KMS-11 (cell line): ENCODE data around the gene NCKAP5.

Experiments
- H2AFZ ChIP-seq: fragments of 200-600 bp; sonication (generic); 2 replicates; pipeline ENCODE4 v1.6.1; 2016; ENCODE audit warnings: antibody characterized with exemption, mixed run types, low read depth
- H3K27ac ChIP-seq: fragments of 200-600 bp; sonication (generic); 2 replicates; pipeline ENCODE4 v1.6.1; 2016; ENCODE audit warnings: mild to moderate bottlenecking, mixed run types
- H3K27me3 ChIP-seq: fragments of 200-600 bp; sonication (generic); 2 replicates; pipeline ENCODE4 v1.6.1; 2017; ENCODE audit warnings: mild to moderate bottlenecking, low read depth, mixed run types, moderate library complexity; ENCODE audit not compliant: insufficient read depth
- H3K36me3 ChIP-seq: fragments of 200-600 bp; sonication (generic); 2 replicates; pipeline ENCODE4 v1.6.1; 2017; ENCODE audit warnings: mild to moderate bottlenecking, mixed run types; ENCODE audit not compliant: insufficient read depth
- H3K4me1 ChIP-seq: fragments of 200-600 bp; sonication (generic); 2 replicates; pipeline ENCODE4 v1.6.1; 2016; ENCODE audit warnings: mild to moderate bottlenecking, low read depth, mixed run types; ENCODE audit not compliant: poor library complexity, severe bottlenecking
- H3K4me2 ChIP-seq: fragments of 200-600 bp; sonication (generic); 2 replicates; pipeline ENCODE4 v1.7.0; 2016; ENCODE audit warnings: mild to moderate bottlenecking, mixed run types
- H3K4me3 ChIP-seq: fragments of 200-600 bp; sonication (generic); IDR thresholded peaks from 2 replicates; pipeline ENCODE4 v1.6.1; 2017; ENCODE audit warnings: low read depth, low read length, mixed read lengths; ENCODE audit not compliant: insufficient read depth
- H3K79me2 ChIP-seq: fragments of 200-600 bp; sonication (generic); 2 replicates; pipeline ENCODE4 v1.6.1; 2016; ENCODE audit warnings: low read depth, mixed run types; ENCODE audit not compliant: insufficient read depth
- H3K9ac ChIP-seq: fragments of 200-600 bp; sonication (generic); 2 replicates; pipeline ENCODE4 v1.6.1; 2016; ENCODE audit warnings: mild to moderate bottlenecking, mixed run types
- H4K20me1 ChIP-seq: fragments of 200-600 bp; sonication (generic); 2 replicates; pipeline ENCODE4 v1.6.1; 2016; ENCODE audit warnings: mild to moderate bottlenecking, mixed run types; ENCODE audit not compliant: insufficient read depth
- TF ChIP-seq, protein P1 (sequence below): fragments of 200-600 bp; sonication (generic); conservative IDR thresholded peaks from 2 replicates; pipeline ENCODE4 v1.6.1; 2017; ENCODE audit warnings: low read depth, mild to moderate bottlenecking, antibody characterized with exemption, low read length, moderate library complexity, mixed read lengths

NCKAP5 gene

GRCh38 chr2:132670496-132671150 lies 897.6 kb downstream of the NCKAP5 start:
- Histone ChIP-seq H3K4me3 (no peak overlapping the region), H3K9ac (no peak overlapping the region), H3K36me3 (no peaks in the 10 kb centered on the region), H3K27ac (no peak overlapping the region), H3K79me2 (no peaks in the 10 kb centered on the region), H3K4me2 (peak overlapping the region; percentile 21; the same call in 1 of the 2 replicates), H4K20me1 (no peaks in the 10 kb centered on the region), H3K4me1 (no peaks in the 10 kb centered on the region), H3K27me3 (no peaks in the 10 kb centered on the region), H2AFZ (peak overlapping the region; percentile 89)
- TF ChIP-seq, protein P1, sequence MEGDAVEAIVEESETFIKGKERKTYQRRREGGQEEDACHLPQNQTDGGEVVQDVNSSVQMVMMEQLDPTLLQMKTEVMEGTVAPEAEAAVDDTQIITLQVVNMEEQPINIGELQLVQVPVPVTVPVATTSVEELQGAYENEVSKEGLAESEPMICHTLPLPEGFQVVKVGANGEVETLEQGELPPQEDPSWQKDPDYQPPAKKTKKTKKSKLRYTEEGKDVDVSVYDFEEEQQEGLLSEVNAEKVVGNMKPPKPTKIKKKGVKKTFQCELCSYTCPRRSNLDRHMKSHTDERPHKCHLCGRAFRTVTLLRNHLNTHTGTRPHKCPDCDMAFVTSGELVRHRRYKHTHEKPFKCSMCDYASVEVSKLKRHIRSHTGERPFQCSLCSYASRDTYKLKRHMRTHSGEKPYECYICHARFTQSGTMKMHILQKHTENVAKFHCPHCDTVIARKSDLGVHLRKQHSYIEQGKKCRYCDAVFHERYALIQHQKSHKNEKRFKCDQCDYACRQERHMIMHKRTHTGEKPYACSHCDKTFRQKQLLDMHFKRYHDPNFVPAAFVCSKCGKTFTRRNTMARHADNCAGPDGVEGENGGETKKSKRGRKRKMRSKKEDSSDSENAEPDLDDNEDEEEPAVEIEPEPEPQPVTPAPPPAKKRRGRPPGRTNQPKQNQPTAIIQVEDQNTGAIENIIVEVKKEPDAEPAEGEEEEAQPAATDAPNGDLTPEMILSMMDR = no peak

- Histone ChIP-seq H3K9ac (no peak within 1 kb of the TSS), H3K4me1 (no peaks in the 10 kb centered on the region)
These were observed 898.3 kb downstream of the NCKAP5 start, which contains the start of gene LYPD1 for GRCh38 chr2:132669908-132670495. LYPD1 (minus strand) TSS chr2:132670205; CDS start chr2:132669932, 273 bp downstream.

GRCh38 chr2:132668987-132669907 lies 899.0 kb downstream of the NCKAP5 start:
- no peaks in the 10 kb centered on the region for H3K79me2 ChIP-seq
- H2AFZ ChIP-seq = peak overlapping the region; percentile 89
- H3K4me3 ChIP-seq = no peak overlapping the region
- H3K9ac ChIP-seq = no peak overlapping the region
- no peaks in the 10 kb centered on the region for H3K4me1 ChIP-seq
- H3K36me3 ChIP-seq = no peaks in the 10 kb centered on the region
- H3K27me3 ChIP-seq = no peaks in the 10 kb centered on the region
- H3K4me2 ChIP-seq = peak overlapping the region; percentile 60
- no peaks in the 10 kb centered on the region for H4K20me1 ChIP-seq
- no peak overlapping the region for H3K27ac ChIP-seq
- TF ChIP-seq, protein P1 = no peak

More at GRCh38 chr2:132669908-132670495, 898.3 kb downstream of the NCKAP5 start, which contains the start of gene LYPD1:
- TF ChIP-seq, protein P1 = no peak
- H3K4me3 ChIP-seq = no peak within 1 kb of the TSS
- H3K27ac ChIP-seq = no peak within 1 kb of the TSS
- H3K27me3 ChIP-seq = no peaks in the 10 kb centered on the region
- H3K36me3 ChIP-seq = no peaks in the 10 kb centered on the region
- peak within 1 kb of the TSS; percentile 89 for H2AFZ ChIP-seq
- peak within 1 kb of the TSS; percentile 60 for H3K4me2 ChIP-seq
- no peaks in the 10 kb centered on the region for H4K20me1 ChIP-seq
- H3K79me2 ChIP-seq = no peaks in the 10 kb centered on the region

DNA sequence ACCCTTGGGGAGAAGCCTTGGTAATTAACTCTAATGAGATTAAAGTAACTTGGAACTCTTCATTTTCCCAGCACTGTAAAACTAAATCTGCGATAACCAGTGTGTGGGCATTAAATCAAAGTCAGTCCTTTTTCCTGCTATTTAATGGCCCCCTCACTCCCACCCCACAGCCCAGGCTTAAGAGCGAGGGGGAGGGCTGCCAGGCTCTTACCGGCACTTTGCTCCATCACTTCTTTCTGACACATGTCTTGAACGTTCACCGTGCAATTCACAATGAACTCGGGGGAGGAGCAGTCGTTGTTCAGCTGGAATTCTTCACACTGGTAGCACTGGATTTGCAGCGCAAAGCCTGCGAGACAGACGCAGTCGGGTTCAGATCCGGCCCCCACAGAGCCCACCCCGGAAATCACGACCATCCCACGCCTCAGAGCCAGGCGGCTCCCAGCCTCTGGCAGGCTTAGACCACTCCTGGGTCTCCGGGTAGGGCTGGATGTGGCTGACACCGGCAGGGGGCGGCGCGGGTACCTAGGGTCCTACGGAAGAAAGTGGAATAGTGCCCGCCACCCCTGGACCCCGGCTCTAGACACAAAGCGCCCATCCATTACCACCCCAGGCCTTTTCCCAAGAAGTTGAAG lies 900.0 kb downstream of the NCKAP5 start:
- Histone ChIP-seq H3K36me3 (no peaks in the 10 kb centered on the region), H3K4me1 (no peaks in the 10 kb centered on the region), H3K79me2 (no peaks in the 10 kb centered on the region), H2AFZ (no peak overlapping the region), H4K20me1 (no peaks in the 10 kb centered on the region), H3K27ac (no peak overlapping the region), H3K4me3 (no peak overlapping the region), H3K27me3 (no peaks in the 10 kb centered on the region), H3K9ac (no peak overlapping the region), H3K4me2 (no peak overlapping the region)
- TF ChIP-seq, protein P1 = no peak
